ENCODE results near the gene RAP1GAP2.

RAP1GAP2 gene

DNA sequence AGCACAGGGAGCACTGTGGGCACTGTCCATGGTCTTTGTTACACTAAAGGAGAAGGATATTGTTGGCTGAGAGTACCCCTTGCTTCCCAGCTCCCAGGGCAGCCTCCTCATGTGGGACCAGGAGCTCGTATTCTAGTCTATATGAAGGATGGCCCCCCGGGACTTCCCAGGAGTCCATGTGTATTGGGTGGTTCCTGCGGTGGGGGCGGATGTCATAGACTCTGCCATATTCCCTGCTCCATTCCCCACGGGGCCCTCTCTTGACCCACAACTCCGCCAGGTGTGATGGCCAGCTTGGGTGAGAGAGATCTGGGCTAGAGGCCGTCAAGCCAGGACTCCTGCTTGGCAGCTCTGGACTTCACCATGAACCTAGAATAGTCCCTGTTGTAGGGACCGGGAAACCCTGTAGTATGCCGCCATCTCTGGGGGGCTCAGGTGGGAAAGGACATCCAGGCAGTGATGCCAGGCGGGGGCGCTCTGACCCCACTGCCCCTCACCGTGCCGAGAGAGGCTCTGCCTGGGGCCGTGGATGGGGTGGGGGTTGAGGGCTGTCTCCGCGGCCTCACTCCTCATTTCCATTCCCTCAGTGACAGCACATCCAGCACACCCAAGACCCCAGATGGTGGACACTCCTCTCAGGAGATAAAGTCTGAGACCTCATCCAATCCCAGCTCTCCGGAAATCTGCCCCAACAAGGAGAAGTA is 229.3 kb downstream of the RAP1GAP2 start:
- Histone ChIP-seq H3K27me3 (ENCODE audit: control insufficient read depth, low read length) (no peaks in the 10 kb centered on the region), H3K9me2 (replicated peaks; ENCODE audit: control insufficient read depth, low read length) (no peaks in the 10 kb centered on the region), H3K27ac (ENCODE audit: low read depth, low read length) (no peak overlapping the region), H4K20me1 (ENCODE audit: control insufficient read depth, insufficient read depth, low read depth, low read length) (no peaks in the 10 kb centered on the region), H3K36me3 (ENCODE audit: control insufficient read depth, low read length) (peaks cover 27% of the 10 kb centered on the region), H3K4me1 (ENCODE audit: control insufficient read depth, low read length) (no peaks in the 10 kb centered on the region), H3K79me2 (ENCODE audit: control insufficient read depth, low read length) (no peaks in the 10 kb centered on the region), H3K4me2 (ENCODE audit: low read length) (no peak overlapping the region), H3F3A (ENCODE audit: control insufficient read depth, insufficient read depth) (no peaks in the 10 kb centered on the region), H3K9me3 (ENCODE audit: control insufficient read depth, insufficient read depth, low read length) (peaks cover 14% of the 10 kb centered on the region), H3K4me3 (ENCODE audit: low read length) (no peak overlapping the region)
- no peak for TF ChIP-seq EZH2phosphoT487 (IDR thresholded peaks at IDR 0.05; ENCODE audit: borderline replicate concordance, low read length)
- TF ChIP-seq, protein P1, sequence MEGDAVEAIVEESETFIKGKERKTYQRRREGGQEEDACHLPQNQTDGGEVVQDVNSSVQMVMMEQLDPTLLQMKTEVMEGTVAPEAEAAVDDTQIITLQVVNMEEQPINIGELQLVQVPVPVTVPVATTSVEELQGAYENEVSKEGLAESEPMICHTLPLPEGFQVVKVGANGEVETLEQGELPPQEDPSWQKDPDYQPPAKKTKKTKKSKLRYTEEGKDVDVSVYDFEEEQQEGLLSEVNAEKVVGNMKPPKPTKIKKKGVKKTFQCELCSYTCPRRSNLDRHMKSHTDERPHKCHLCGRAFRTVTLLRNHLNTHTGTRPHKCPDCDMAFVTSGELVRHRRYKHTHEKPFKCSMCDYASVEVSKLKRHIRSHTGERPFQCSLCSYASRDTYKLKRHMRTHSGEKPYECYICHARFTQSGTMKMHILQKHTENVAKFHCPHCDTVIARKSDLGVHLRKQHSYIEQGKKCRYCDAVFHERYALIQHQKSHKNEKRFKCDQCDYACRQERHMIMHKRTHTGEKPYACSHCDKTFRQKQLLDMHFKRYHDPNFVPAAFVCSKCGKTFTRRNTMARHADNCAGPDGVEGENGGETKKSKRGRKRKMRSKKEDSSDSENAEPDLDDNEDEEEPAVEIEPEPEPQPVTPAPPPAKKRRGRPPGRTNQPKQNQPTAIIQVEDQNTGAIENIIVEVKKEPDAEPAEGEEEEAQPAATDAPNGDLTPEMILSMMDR (IDR thresholded peaks at IDR 0.05; ENCODE audit: low read depth, low read length, poor library complexity, severe bottlenecking) = no peak

DNA sequence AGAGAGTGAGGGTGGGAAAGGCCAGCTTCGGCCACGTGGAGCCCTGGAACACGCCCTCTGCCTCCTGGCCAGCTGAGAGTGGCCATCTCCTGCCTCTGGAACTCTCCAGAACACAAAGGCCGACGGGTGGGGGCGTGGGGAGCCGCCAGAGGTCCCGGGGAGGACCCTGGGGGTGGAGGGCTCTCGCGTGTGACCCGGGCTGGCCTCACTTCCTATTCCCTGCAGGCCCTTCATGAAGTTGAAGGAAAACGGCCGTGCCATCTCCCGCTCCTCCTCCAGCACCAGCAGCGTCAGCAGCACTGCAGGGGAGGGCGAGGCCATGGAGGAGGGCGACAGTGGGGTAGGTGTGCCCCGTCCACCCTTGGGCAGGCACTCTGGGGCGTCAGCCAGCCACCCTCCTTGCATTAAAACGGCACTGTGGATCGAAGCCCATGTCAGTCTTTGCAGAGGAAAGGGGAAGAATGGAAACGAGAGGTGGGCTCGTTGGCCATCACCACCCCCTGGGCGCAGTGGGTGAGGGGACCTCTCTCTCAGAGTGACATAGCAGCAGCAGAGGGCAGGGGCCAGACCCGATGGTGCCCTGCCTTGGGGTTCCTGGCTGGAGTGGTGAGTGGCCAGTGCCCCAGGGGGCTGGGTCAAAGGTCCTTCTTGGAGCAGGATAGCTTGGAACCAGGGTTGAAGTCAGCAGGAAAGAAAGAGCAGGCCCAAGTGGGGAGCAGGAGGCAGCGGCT is 230.1 kb downstream of the RAP1GAP2 start:
- Histone ChIP-seq H4K20me1 (ENCODE audit: control insufficient read depth, insufficient read depth, low read depth, low read length) (no peaks in the 10 kb centered on the region), H3K79me2 (ENCODE audit: control insufficient read depth, low read length) (no peaks in the 10 kb centered on the region), H3K9me2 (replicated peaks; ENCODE audit: control insufficient read depth, low read length) (no peaks in the 10 kb centered on the region), H3K36me3 (ENCODE audit: control insufficient read depth, low read length) (peaks cover 23% of the 10 kb centered on the region), H3K27ac (ENCODE audit: low read depth, low read length) (no peak overlapping the region), H3F3A (ENCODE audit: control insufficient read depth, insufficient read depth) (no peaks in the 10 kb centered on the region), H3K27me3 (ENCODE audit: control insufficient read depth, low read length) (no peaks in the 10 kb centered on the region), H3K4me1 (ENCODE audit: control insufficient read depth, low read length) (no peaks in the 10 kb centered on the region), H3K4me3 (ENCODE audit: low read length) (no peak overlapping the region), H3K9me3 (ENCODE audit: control insufficient read depth, insufficient read depth, low read length) (peaks cover 14% of the 10 kb centered on the region), H3K4me2 (ENCODE audit: low read length) (no peak overlapping the region)
- TF ChIP-seq, protein P1 (IDR thresholded peaks at IDR 0.05; ENCODE audit: low read depth, low read length, poor library complexity, severe bottlenecking) = no peak
- TF ChIP-seq EZH2phosphoT487 (IDR thresholded peaks at IDR 0.05; ENCODE audit: borderline replicate concordance, low read length) = no peak

DNA sequence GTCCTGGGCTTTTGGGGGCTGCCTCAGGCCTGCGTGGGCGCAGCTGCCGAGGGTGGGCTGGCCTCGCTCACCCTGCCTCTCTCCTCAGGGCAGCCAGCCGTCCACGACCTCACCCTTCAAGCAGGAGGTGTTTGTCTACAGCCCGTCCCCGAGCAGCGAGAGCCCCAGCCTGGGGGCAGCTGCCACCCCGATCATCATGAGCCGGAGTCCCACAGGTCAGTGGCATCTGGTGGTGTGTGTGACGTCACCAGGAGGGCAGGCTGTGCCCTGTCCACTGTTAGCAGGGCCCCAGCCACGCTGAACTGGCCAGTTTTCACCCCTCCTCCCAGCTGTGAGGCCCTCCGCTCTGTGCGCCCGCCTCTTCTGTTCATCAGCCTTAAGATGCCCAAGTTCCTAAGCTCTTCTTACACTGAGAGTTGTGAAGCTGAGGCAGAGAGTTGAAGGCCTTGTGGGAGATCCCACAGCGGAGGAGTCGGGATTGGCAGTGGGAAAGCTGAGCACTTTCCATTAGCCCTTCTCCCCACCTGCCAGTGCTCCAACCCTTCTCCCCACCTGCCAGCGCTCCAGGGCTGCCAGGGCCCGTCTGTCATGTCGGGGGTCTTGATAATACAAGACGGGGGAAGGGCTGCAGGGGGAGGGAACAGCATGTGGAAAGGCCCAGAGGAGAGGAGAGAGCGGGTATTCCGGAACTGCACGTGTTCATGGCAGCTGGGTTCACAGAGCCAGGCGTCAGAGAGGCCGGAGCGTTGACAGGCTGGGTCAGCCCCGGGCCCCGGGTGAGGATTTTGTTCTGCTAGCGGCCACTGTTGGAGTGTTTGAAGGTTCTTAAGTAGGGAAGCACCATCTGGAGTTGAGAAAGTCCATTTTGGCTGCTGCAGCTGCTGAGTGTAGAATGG is 230.9 kb downstream of the RAP1GAP2 start:
- no peak for TF ChIP-seq EZH2phosphoT487 (IDR thresholded peaks at IDR 0.05; ENCODE audit: borderline replicate concordance, low read length)
- Histone ChIP-seq H3K9me2 (replicated peaks; ENCODE audit: control insufficient read depth, low read length) (no peaks in the 10 kb centered on the region), H3K9me3 (ENCODE audit: control insufficient read depth, insufficient read depth, low read length) (peaks cover 10% of the 10 kb centered on the region), H3K27ac (ENCODE audit: low read depth, low read length) (no peak overlapping the region), H4K20me1 (ENCODE audit: control insufficient read depth, insufficient read depth, low read depth, low read length) (no peaks in the 10 kb centered on the region), H3K36me3 (ENCODE audit: control insufficient read depth, low read length) (peaks cover 17% of the 10 kb centered on the region), H3K4me2 (ENCODE audit: low read length) (no peak overlapping the region), H3F3A (ENCODE audit: control insufficient read depth, insufficient read depth) (no peaks in the 10 kb centered on the region), H3K4me1 (ENCODE audit: control insufficient read depth, low read length) (no peaks in the 10 kb centered on the region), H3K27me3 (ENCODE audit: control insufficient read depth, low read length) (no peaks in the 10 kb centered on the region), H3K4me3 (ENCODE audit: low read length) (no peak overlapping the region), H3K79me2 (ENCODE audit: control insufficient read depth, low read length) (no peaks in the 10 kb centered on the region)

All from DOHH2 (cell line).